OCI-LY7 (cell line): ENCODE measurements around the gene SOBP. TPM values are rescaled to one million over a fixed set of nuclear protein-coding genes. Genes with fewer than 3 reads are reported as not detected.

ENCODE experiments used
- BruUV-seq: library from RNA; stranded (reverse); fragments of 400-500 nt; replicated peaks from 2 replicates; lab custom pipeline; 2021; lab: Mats Ljungman, UMichigan
- CTCF ChIA-PET: fragments of 300-600 bp; sonication (Branson Sonifier 250); formaldehyde crosslinking; loops from one replicate; lab custom pipeline; 2022; ENCODE audit warnings: antibody characterized with exemption; ENCODE audit not compliant: unreplicated experiment; lab: Charles Lee
- POLR2A ChIA-PET: fragments of 300-600 bp; sonication (Branson Sonifier 250); formaldehyde crosslinking; loops from one replicate; lab custom pipeline; 2022; ENCODE audit warnings: antibody characterized with exemption; lab: Charles Lee
- DNase-seq: peaks from one replicate; pipeline ENCODE4 v3.0.0-alpha.2; 2015; ENCODE audit warnings: low spot score
- H2AFZ ChIP-seq: fragments of 200-600 bp; sonication (generic), shearing (Covaris generic); 2 replicates; pipeline ENCODE4 v1.6.1; 2014; ENCODE audit warnings: mild to moderate bottlenecking, antibody characterized with exemption, low read length, moderate library complexity
- H3K27ac ChIP-seq: fragments of 200-600 bp; sonication (generic); 2 replicates; pipeline ENCODE4 v1.5.1; 2014; ENCODE audit warnings: mixed run types, low read depth, mild to moderate bottlenecking, moderate library complexity, low read length, inconsistent platforms; ENCODE audit not compliant: poor library complexity, severe bottlenecking
- H3K36me3 ChIP-seq: fragments of 200-600 bp; sonication (generic); 2 replicates; pipeline ENCODE4 v1.6.1; 2014; ENCODE audit warnings: mild to moderate bottlenecking, antibody characterized with exemption, low read length, moderate library complexity, mixed read lengths; ENCODE audit not compliant: insufficient read depth
- H3K4me1 ChIP-seq: fragments of 200-600 bp; sonication (generic); 2 replicates; pipeline ENCODE4 v1.5.1; 2014; ENCODE audit warnings: mild to moderate bottlenecking, low read length; ENCODE audit not compliant: insufficient read depth, poor library complexity, severe bottlenecking
- H3K4me2 ChIP-seq: fragments of 200-600 bp; sonication (generic); 2 replicates; pipeline ENCODE4 v1.6.1; 2014; ENCODE audit warnings: mild to moderate bottlenecking, low read length
- H3K4me3 ChIP-seq: fragments of 200-600 bp; sonication (generic); 2 replicates; pipeline ENCODE4 v1.5.1; 2014; ENCODE audit warnings: mild to moderate bottlenecking, low read depth, low read length; ENCODE audit not compliant: poor library complexity, severe bottlenecking
- H3K79me2 ChIP-seq: fragments of 200-600 bp; sonication (generic); 2 replicates; pipeline ENCODE4 v1.6.1; 2016; ENCODE audit warnings: low read depth, mild to moderate bottlenecking, low read length, moderate library complexity, mixed read lengths; ENCODE audit not compliant: insufficient read depth
- H3K9me2 ChIP-seq: fragments of 200-600 bp; sonication (generic); 2 replicates; pipeline ENCODE4 v1.6.1; 2016; ENCODE audit warnings: mild to moderate bottlenecking, low read length, mixed read lengths; ENCODE audit not compliant: insufficient read depth
- H3K9me3 ChIP-seq: fragments of 200-600 bp; sonication (generic); 2 replicates; pipeline ENCODE4 v1.6.1; 2014; ENCODE audit warnings: mild to moderate bottlenecking, mixed run types, low read length, mixed read lengths
- H4K20me1 ChIP-seq: fragments of 200-600 bp; sonication (generic); 2 replicates; pipeline ENCODE4 v1.6.1; 2014; ENCODE audit warnings: mild to moderate bottlenecking, antibody characterized with exemption, low read length, moderate library complexity, mixed read lengths; ENCODE audit not compliant: insufficient read depth
- EZH2phosphoT487 ChIP-seq: fragments of 200-600 bp; sonication (generic); IDR thresholded peaks from 2 replicates; pipeline ENCODE4 v1.6.1; 2018; ENCODE audit warnings: low read depth, borderline replicate concordance, mild to moderate bottlenecking, mixed run types, antibody characterized with exemption, low read length, moderate library complexity, mixed read lengths
- intact Hi-C: fragments of 100-400 bp; cut with micrococcal nuclease; formaldehyde crosslinking; loops from one replicate; pipeline ENCODE4 v1.10.0; 2022; ENCODE audit not compliant: unreplicated experiment
- total RNA-seq, 2 experiments: library from RNA; depleted of rRNA in 1 of 2; stranded (reverse); fragments of >200 nt in 1 of 2; shearing (Covaris generic) in 1 of 2; gene quantifications; 2 replicates each; pipeline ENCODE4 v1.2.3, GENCODE V29; 2014 to 2022
- TF ChIP-seq, protein P1 (sequence below): fragments of 200-600 bp; sonication (generic); conservative IDR thresholded peaks from 2 replicates; pipeline ENCODE4 v1.5.1; 2014; ENCODE audit warnings: mild to moderate bottlenecking, antibody characterized with exemption, low read length, moderate library complexity, mixed read lengths

The SOBP gene
- total RNA-seq, 2 experiments from 2014 or later, result 21.5 to 29.4 TPM

DNA sequence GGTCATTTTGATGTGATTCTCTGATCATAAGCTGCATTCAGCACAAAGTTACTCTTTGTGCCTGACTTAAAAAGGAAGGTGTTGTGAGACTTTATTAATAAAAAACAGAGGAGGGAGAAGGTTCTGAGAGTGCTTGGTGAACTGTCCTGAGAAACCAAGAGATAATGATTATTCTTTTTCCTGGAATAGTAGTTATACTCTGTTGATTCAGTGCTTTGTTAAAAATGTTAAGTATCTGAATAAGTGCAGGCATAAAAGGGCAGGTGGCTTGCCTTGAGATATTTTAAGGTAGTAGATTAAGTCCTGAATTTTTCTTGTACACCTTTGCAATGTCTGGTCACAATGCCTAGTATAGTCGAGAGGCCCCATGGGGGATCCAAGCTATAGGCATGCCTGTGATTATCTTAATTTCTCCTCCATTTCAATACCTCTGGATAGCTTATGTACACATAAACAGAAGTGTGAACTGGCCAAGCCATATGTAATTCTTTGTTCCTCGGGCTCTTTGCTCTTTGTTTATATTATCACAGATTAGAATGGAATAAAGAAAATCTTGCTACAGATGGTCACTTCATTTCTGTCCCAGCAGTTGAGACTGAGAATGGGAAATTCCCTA is 50.0 kb downstream of the SOBP start:
- no peaks in the 10 kb centered on the region for H4K20me1 ChIP-seq
- no peak overlapping the region for H2AFZ ChIP-seq
- H3K4me2 ChIP-seq, result peak overlapping the region; percentile 79; the same call in 1 of the 2 replicates
- H3K9me3 ChIP-seq, result no peaks in the 10 kb centered on the region
- H3K4me1 ChIP-seq, result peaks cover 57% of the 10 kb centered on the region
- H3K27ac ChIP-seq, result no peak overlapping the region
- ChIA-PET CTCF (no interaction called here), POLR2A (interaction anchor here (0.5 to 2.1 kb wide), 5 partner anchors 11 to 104 kb away, joined by 4 to 9 read pairs (median 7); no protein-coding TSS in a partner anchor)
- no peak overlapping the region for H3K4me3 ChIP-seq
- peaks cover 75% of the 10 kb centered on the region for H3K36me3 ChIP-seq
- H3K9me2 ChIP-seq, result no peaks in the 10 kb centered on the region
- no TSS peak for BruUV-seq
- no peak for DNase-seq
- intact Hi-C loops, result loop anchor here (5.0 kb wide), 2 partner anchors 102 to 423 kb away; partner anchors contain the start of gene BEND3
- TF ChIP-seq EZH2phosphoT487, result no peak
- TF ChIP-seq, protein P1, sequence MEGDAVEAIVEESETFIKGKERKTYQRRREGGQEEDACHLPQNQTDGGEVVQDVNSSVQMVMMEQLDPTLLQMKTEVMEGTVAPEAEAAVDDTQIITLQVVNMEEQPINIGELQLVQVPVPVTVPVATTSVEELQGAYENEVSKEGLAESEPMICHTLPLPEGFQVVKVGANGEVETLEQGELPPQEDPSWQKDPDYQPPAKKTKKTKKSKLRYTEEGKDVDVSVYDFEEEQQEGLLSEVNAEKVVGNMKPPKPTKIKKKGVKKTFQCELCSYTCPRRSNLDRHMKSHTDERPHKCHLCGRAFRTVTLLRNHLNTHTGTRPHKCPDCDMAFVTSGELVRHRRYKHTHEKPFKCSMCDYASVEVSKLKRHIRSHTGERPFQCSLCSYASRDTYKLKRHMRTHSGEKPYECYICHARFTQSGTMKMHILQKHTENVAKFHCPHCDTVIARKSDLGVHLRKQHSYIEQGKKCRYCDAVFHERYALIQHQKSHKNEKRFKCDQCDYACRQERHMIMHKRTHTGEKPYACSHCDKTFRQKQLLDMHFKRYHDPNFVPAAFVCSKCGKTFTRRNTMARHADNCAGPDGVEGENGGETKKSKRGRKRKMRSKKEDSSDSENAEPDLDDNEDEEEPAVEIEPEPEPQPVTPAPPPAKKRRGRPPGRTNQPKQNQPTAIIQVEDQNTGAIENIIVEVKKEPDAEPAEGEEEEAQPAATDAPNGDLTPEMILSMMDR, result no peak
- peaks cover 53% of the 10 kb centered on the region; the same call in 1 of the 2 replicates for H3K79me2 ChIP-seq

DNA sequence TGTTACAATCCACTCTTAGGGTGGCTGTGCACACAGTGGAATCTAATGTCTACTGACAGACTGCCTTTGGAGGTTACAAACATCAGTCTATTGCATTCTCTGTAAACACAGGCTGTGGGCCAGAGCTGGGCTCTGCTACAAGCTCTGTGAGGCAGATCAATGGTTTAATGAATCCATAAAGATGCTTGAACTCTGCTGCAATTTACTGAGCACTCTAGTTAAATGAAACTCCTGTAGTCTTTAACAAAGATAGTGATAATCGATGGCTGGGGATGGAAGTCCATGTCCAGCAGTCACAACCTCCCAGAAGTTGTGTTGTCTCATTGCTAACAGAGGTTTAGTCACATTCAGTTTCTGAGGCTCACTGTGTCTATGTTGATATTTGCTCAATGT is 50.5 kb downstream of the SOBP start:
- no peaks in the 10 kb centered on the region for H4K20me1 ChIP-seq
- peaks cover 79% of the 10 kb centered on the region for H3K36me3 ChIP-seq
- POLR2A ChIA-PET, result interaction anchor here (1.4 to 1.9 kb wide), 2 partner anchors 9 to 14 kb away, joined by 3 to 9 read pairs; no protein-coding TSS in a partner anchor
- BruUV-seq, result no TSS peak
- intact Hi-C loops, result no loop called here
- H3K4me2 ChIP-seq, result 0 out of 2 replicates have a peak overlapping the region, but pooled peaks have one; percentile 79
- TF ChIP-seq EZH2phosphoT487, result no peak
- TF ChIP-seq, protein P1, result no peak
- no peak overlapping the region for H3K4me3 ChIP-seq
- CTCF ChIA-PET, result no interaction called here
- H3K9me2 ChIP-seq, result no peaks in the 10 kb centered on the region
- no peak overlapping the region for H2AFZ ChIP-seq
- no peak for DNase-seq
- peaks cover 52% of the 10 kb centered on the region for H3K4me1 ChIP-seq
- H3K79me2 ChIP-seq, result peaks cover 48% of the 10 kb centered on the region; the same call in 1 of the 2 replicates
- no peaks in the 10 kb centered on the region for H3K9me3 ChIP-seq
- no peak overlapping the region for H3K27ac ChIP-seq

DNA sequence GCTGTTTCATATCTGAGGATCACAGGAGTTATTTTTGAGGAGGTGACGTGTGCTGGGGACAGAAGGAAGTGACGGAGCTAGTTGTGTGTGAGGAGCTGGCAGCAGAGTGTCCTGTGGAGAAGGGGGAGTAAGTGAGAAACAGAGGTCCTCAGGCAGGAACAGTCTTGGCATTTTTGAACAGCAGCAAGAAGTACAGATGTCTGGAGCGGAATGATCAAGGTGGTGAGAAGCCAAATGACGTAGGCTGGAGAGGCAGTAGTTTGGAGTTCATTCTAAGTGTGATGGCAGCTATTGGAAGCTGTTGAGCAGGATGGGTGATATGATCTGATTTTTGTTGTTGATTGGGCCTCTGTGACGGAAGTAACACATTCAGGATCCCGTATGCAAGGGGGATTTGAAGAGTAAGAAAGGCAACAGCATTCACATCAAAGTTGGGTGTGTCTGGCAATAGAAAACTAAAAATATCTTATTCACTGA is 52.3 kb downstream of the SOBP start:
- Histone ChIP-seq H3K4me2 (no peak overlapping the region), H3K36me3 (peaks cover 87% of the 10 kb centered on the region), H3K27ac (no peak overlapping the region), H3K4me3 (no peak overlapping the region), H4K20me1 (no peaks in the 10 kb centered on the region), H3K4me1 (peaks cover 40% of the 10 kb centered on the region), H2AFZ (no peak overlapping the region), H3K9me2 (no peaks in the 10 kb centered on the region), H3K9me3 (no peaks in the 10 kb centered on the region), H3K79me2 (peaks cover 41% of the 10 kb centered on the region; the same call in 1 of the 2 replicates)
- intact Hi-C loops, result no loop called here
- ChIA-PET CTCF (no interaction called here), POLR2A (no interaction called here)
- TF ChIP-seq, protein P1, result no peak
- no peak for TF ChIP-seq EZH2phosphoT487
- no TSS peak for BruUV-seq
- no peak for DNase-seq
